Activated CD8-positive, alpha-beta memory T cell treated with anti-CD3 and anti-CD28 coated beads for 36 hours (primary cell): ENCODE results near the gene GRID1. TPM values are rescaled to one million over a fixed set of nuclear protein-coding genes. Genes with fewer than 3 reads are reported as not detected.

Experiments
- CTCF ChIA-PET: fragments of 350-600 bp; sonication (Branson Sonifier 250); formaldehyde crosslinking; loops from one replicate; lab custom pipeline; 2021; ENCODE audit warnings: antibody characterized with exemption; lab: Charles Lee
- POLR2A ChIA-PET: fragments of 350-600 bp; sonication (Branson Sonifier 250); formaldehyde crosslinking; loops from one replicate; lab custom pipeline; 2021; ENCODE audit warnings: antibody characterized with exemption; lab: Charles Lee
- total RNA-seq, 2 experiments: library from RNA; stranded (reverse); gene quantifications; one replicate each; pipeline ENCODE4 v1.2.3, GENCODE V29; 2021

GRID1 gene
- total RNA-seq, 2 experiments from 2014 or later, result not detected

- ChIA-PET CTCF (no interaction called here), POLR2A (no interaction called here)
Measured at GRCh38 chr10:86003201-86003621, 363.4 kb downstream of the GRID1 start.

DNA sequence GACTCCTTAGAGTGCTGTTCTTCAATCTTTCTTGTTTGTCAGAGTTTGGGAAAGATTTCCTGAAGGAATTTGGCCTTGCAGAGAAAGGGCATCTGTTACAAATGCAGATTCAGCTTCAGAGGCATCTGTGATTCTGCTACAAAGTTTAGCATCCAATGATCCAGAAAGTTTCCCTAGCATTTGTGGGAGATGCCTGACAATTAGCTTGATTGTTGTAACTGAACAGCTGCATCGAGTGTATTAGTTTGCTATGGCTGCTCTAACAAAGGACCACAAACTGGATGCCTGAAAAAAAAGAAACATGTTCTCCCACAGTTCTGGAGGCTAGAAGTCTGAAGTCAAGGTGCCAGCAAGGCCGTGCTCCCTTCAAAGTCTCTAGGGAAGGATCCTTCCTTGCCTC is 365.1 kb downstream of the GRID1 start:
- CTCF ChIA-PET, result no interaction called here
- POLR2A ChIA-PET, result no interaction called here

DNA sequence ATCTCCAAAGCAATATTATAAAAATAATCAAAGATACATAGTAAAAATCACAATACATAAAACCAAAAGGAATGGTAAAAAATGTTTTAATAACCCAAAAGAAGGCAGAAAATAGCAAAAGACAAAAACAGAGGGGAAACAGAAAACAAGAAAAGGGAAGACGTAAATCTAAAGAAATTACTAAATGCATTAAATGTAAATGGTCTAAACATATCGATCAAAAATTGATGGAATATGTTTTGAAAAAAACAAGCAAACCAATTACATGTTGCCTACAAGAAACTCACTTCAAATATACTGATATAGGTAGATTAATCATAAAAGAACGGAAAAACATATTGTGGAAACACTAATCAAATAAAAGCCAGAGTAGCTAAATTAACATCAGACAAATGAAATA is 369.1 kb downstream of the GRID1 start:
- ChIA-PET CTCF (no interaction called here), POLR2A (no interaction called here)

DNA sequence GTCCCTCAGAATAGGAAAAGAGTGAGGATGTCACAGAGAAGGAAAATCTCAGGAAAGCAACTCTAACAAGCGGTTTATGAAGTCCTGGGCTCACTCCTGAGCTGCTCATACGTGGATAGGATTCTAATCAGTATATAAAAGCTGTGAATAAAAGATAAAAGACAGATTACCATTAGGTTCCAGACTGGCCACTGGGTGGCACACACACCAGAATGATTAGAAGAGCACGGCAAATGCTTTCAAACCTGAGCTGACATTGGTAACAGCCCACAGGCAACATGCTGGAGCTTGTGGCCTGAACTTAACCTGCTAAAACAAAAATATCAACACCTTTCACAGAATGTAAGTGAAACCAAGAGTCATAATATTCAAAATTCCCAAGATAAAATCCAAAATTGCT is 370.8 kb downstream of the GRID1 start:
- CTCF ChIA-PET, result no interaction called here

GRCh38 chr10:85993840-85994507 is 372.6 kb downstream of the GRID1 start:
- CTCF ChIA-PET, result interaction anchor here (1.2 to 1.8 kb wide), 2 partner anchors 53 to 145 kb away, joined by 3 read pairs; no protein-coding TSS in a partner anchor
- POLR2A ChIA-PET, result no interaction called here

More for the DNA sequence above, 370.8 kb downstream of the GRID1 start:
- POLR2A ChIA-PET, result no interaction called here

DNA sequence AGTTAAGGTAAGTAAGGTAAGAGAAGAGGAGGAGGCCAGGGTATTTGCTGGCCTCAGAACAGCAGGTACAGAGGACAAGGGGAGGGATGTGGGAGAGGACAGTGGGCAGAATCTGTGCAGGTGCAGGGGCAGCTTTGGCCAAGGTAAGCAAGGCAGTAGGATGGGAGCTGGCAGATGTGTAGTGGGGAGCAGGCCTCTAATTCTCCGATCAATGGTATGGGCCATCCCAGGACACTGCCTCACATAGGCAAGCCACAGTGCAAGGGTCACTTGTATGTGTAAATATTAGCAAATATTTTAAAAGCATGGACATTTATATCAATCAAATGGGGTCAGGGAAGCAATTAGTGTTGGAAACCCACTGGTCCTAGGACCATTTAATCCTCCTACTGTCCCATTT is 373.5 kb downstream of the GRID1 start:
- CTCF ChIA-PET, result interaction anchor here (1.8 kb wide), 1 partner anchor 146 kb away, joined by 3 read pairs; no protein-coding TSS in a partner anchor
- POLR2A ChIA-PET, result no interaction called here

DNA sequence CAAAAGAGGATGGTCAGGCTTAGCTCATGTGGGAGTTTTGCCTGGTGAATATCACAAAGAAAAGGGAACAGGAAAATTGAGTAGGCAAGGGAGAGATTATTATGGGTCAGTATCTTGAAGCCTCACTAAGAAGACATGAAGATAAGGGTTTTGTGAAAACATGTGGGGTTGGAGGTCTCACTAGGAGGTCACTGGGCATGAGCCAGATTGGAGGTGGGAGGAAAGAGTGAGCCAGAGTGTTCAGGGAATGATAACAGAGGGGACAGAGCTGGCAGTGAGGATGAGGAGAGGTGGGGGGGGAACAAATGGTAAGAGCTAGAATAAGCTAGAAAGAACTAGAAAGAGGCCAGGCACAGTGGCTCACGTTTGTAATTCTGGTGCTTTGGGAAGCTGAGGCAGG is 374.3 kb downstream of the GRID1 start:
- CTCF ChIA-PET, result no interaction called here

DNA sequence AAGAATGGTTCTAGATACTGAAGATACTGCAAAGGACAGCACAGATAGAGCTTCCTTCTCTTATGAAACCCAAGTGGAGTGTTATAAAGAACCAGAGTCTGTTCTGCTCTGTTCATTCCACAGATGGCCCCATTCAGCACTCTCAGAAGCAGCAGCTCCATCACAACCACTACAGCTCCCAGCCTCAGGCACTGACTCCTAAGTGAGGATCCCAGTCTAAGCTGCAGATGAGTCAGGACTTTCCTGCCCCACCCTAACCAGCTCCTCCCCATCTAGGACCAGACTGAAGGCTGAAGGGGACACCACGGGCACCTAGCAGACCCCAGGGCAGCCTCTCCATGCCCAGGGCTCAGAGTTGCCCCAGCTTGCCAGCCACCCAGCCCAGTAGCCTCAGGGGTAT is 379.8 kb downstream of the GRID1 start:
- POLR2A ChIA-PET, result no interaction called here
- CTCF ChIA-PET, result no interaction called here

More for the DNA sequence above, 374.3 kb downstream of the GRID1 start:
- POLR2A ChIA-PET, result no interaction called here

DNA sequence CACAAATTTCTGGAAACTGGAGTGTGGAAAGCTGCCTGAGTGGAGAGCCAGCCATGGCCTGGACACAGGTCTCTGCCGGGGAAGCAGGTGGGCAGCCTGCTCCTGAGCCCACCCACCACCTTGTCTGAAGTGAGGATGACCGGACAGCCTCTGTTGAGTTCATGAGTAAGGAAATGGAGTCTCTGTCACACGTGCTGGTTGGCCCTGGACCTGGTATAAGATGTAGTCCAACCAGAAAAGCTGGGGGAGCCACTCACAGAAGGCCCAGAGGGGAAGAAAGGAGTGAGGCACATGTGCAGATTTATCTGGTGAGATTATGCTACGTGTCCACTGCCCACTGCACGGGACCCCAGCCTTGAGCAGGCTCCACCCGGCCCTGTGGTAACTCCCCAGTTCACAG is 383.5 kb downstream of the GRID1 start:
- CTCF ChIA-PET, result no interaction called here

DNA sequence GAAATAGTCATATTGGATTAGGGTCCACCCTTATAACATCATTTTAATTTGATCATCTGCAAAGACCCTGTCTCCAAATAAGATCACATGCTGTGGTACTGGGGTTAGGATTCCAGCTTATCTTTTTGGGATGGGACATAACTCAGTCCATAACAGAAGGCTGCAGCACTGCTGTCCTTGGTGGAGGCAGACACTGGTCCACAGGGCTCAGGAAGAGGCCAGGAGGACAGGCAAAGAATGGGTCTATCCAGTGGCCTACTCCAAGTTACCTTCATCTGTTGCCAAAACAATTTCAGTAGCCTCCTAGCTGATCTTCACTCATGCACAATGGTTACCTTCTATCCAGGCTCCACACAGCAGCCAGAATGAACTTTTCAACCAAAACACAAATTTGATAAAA is 387.0 kb downstream of the GRID1 start:
- POLR2A ChIA-PET, result no interaction called here
- CTCF ChIA-PET, result no interaction called here

More for the DNA sequence above, 383.5 kb downstream of the GRID1 start:
- POLR2A ChIA-PET, result no interaction called here

GRCh38 chr10:85978566-85979358 is 387.8 kb downstream of the GRID1 start:
- POLR2A ChIA-PET, result no interaction called here
- CTCF ChIA-PET, result no interaction called here

DNA sequence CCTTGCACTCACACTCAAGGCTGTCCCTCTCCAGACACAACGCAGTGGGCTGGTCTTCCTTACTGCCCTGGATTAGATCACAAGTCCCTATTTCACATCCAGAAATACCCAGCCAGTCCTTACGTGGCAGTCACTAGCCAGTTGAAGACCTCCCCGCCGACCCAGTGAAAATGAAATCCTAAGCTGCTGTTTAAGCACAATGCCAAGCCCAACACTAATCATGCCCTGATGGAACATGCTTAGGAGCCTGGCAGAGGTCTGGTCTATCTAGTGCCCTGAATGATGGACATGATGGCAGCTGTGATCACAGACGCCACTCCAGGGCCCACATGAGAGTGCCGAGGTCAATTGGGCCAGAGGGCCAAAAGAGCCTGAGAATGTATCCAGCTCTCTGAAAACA is 389.0 kb downstream of the GRID1 start:
- POLR2A ChIA-PET, result no interaction called here
- CTCF ChIA-PET, result no interaction called here

DNA sequence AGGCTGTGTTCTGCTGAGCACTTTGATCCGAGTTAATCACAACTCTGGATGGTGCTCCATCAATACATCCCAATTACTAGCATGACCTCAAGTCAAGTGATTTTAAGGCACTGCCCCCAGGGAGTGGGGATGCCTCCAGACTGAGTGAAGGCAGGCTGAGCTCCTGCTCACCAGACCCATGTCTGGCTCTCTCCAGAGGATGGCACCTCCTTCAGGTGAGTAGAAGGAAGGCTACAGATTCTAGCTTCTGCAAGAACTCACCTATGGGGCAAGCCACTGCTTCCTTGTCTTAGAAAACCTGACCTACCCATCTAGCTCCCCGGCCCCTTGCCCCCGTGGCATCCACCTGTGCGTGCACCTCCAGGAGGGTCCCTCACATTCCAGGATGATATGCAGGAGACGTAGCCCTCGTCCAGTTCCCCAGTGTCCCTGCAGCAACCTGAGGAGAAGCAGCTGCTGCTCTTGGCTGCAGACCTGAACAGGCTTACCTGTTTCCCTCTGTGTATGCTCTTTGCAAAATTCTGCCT is 390.3 kb downstream of the GRID1 start:
- POLR2A ChIA-PET, result no interaction called here

DNA sequence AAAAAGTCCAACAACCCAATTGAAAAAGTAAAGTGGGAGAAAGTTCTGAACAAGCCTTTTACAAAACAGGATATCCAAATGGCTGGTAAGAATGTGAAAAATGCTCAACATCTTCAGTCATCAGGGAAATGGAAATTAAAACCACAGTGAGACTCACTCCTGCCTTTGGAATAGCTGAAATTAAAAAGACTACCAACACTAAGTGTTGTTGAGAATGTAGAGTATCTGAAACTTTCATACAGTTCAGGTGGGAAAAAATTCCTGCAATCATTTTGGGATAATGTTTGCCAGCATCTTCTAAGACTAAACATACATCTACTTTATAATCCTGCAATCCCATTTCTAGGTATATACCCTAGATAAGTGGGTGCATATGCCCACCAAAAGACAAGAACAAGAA is 395.1 kb downstream of the GRID1 start:
- ChIA-PET POLR2A (no interaction called here), CTCF (no interaction called here)

More for the DNA sequence above, 390.3 kb downstream of the GRID1 start:
- CTCF ChIA-PET, result no interaction called here

- ChIA-PET CTCF (no interaction called here), POLR2A (no interaction called here)
Measured at GRCh38 chr10:85967594-85967993, 399.0 kb downstream of the GRID1 start.

DNA sequence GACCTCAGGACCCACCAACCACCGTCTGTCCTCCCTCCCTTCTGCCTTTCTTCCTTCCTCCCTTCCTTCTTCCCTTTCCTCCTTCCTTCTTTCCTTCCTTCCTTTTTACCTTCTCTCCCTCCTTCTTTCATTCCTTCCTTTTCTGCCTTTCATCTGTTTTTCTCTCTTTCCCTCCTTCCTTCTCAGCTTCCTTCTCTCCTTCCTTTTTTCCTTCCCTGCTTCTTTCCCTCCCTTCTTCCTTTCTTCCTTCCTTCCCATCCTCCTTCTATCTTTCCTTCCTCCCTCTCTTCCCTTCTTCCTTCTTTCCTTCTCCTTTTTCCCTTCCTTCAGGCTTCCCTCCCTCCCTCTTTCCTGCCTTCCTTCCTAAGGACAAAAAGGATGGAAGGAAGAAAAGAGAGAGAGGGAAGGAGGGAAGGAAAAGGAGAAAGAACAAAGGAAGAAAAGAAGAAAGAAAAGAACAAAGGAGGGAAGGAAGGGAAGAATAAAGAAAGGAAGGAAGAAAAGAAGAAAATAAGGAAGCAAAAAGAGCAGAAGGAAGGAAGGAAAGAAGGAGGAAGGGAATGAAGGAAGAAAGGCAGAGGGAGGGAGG is 405.0 kb downstream of the GRID1 start:
- POLR2A ChIA-PET, result no interaction called here

DNA sequence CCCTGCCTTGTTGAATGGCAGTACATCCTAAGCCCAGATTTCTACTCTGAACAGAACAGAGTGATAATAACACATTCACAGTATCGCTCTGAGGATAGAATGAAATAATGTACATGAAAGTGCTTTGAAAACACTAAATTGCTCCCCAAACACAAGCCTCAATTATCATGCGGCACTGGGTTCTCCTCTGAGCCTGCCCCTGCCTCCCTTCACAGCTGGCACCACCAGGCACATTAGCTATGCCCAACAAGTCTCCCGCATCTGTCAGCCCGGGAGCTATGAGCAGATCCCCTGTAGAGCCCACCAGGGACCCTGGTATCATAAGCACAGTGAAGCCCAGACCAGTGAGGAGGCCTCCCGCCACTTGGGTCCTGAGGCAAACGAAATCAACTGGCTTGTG is 405.5 kb downstream of the GRID1 start:
- ChIA-PET POLR2A (no interaction called here), CTCF (no interaction called here)

More for the DNA sequence above, 405.0 kb downstream of the GRID1 start:
- CTCF ChIA-PET, result no interaction called here

DNA sequence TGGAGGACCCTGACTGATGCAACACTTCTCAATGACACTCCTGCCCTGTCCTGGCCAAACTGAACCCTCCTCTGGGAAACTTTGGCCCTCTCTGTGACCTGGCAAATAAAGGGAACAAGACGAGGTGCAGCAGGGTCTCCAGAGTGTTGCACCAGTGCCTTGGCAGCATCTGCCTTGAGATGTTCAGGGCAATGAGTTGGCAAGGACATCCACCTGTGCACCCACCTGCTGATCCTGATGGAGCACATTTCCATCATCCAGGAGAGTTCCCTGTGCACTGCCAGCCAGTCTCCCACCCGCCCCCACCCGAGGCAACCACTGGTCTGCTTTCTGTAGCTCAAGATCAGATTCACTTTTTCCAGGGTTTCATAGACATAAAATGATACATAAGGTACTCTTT is 407.4 kb downstream of the GRID1 start:
- POLR2A ChIA-PET, result no interaction called here
- CTCF ChIA-PET, result no interaction called here

- ChIA-PET POLR2A (no interaction called here), CTCF (no interaction called here)
Measured at GRCh38 chr10:85950921-85951320, 415.7 kb downstream of the GRID1 start.

DNA sequence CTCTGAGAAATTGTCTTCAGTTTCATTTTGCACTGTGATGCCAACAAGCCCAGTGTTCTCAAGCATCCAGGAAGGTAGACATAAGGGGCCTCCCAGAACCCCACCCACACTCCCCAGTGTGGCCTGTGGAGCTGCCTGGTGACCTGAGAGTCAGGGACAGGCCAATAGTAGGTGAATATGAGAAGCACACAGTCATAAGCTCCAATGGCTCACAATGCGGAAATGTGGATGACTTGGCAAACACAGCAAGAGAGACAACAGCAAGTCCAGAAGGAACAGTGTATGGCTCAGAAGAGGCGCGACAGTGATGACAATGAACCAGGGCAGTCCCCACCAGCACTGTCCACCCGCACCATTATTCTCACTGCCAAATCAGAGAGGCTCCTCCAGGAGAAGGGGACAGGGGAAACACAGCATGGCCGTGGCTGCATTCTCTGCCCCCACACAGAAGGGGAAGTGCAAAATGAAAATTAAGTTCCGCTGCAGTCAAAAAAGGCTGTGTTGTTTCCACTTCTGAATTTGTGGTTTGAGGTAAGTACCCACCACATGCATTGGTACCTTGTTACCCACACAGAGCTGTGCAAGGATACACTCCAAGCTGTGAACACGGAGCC is 419.8 kb downstream of the GRID1 start:
- ChIA-PET CTCF (no interaction called here), POLR2A (no interaction called here)
